ENCODE data around the gene FSIP1. TPM values are rescaled to one million over a fixed set of nuclear protein-coding genes. Genes with fewer than 3 reads are reported as not detected.

FSIP1 gene
- total RNA-seq, 4 donors from 2014 or later: 0.38 to 0.91 (median 0.57) TPM; not detected in 1

DNA sequence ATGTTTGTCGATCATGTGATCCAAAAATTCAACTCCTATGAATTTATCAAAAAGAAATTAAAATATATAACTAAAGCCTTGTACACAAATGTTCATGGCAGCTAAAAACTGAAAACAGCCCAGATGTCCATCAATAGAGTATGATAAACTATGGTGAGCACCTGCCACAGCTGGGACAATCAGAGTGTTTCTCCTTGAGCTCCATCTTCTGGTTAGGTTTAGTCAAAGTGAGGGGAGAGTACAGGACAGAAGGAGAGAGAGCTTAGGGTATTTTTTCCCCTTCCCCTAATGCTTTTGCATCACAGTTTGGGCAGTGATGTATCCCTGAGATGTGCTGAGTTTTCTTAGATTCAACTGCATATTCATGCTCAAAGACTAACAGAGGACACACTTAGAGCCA is 65.5 kb downstream of the FSIP1 start:
- 89 to 95% methylated on average over 1 of the region's 1 CpG for WGBS, 2 donors
- no peak overlapping the region for H3K4me3 ChIP-seq
- no peaks in the 10 kb centered on the region for H3K9me3 ChIP-seq
- no peaks in the 10 kb centered on the region for H3K27me3 ChIP-seq
- TF ChIP-seq POLR2A (IDR thresholded peaks at IDR 0.05): no peak
- TF ChIP-seq, protein P1, sequence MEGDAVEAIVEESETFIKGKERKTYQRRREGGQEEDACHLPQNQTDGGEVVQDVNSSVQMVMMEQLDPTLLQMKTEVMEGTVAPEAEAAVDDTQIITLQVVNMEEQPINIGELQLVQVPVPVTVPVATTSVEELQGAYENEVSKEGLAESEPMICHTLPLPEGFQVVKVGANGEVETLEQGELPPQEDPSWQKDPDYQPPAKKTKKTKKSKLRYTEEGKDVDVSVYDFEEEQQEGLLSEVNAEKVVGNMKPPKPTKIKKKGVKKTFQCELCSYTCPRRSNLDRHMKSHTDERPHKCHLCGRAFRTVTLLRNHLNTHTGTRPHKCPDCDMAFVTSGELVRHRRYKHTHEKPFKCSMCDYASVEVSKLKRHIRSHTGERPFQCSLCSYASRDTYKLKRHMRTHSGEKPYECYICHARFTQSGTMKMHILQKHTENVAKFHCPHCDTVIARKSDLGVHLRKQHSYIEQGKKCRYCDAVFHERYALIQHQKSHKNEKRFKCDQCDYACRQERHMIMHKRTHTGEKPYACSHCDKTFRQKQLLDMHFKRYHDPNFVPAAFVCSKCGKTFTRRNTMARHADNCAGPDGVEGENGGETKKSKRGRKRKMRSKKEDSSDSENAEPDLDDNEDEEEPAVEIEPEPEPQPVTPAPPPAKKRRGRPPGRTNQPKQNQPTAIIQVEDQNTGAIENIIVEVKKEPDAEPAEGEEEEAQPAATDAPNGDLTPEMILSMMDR (IDR thresholded peaks at IDR 0.05): no peak
- H3K36me3 ChIP-seq: no peaks in the 10 kb centered on the region
- no peaks in the 10 kb centered on the region for H3K4me1 ChIP-seq
- intact Hi-C loops (cut with DNase I): no loop called here
- no peak overlapping the region for H3K27ac ChIP-seq
- no peak for DNase-seq

- no peak for DNase-seq
- TF ChIP-seq POLR2A (IDR thresholded peaks at IDR 0.05): no peak
- TF ChIP-seq, protein P1 (IDR thresholded peaks at IDR 0.05): no peak
- Histone ChIP-seq H3K4me3 (no peak overlapping the region), H3K27me3 (no peaks in the 10 kb centered on the region), H3K4me1 (no peaks in the 10 kb centered on the region), H3K9me3 (no peaks in the 10 kb centered on the region), H3K36me3 (no peaks in the 10 kb centered on the region), H3K27ac (no peak overlapping the region)
- 74 to 95% methylated on average over 2 of the region's 2 CpGs for WGBS, 2 donors
- intact Hi-C loops (cut with DNase I): no loop called here
Observed at GRCh38 chr15:39714251-39714650, 68.4 kb downstream of the FSIP1 start.

DNA sequence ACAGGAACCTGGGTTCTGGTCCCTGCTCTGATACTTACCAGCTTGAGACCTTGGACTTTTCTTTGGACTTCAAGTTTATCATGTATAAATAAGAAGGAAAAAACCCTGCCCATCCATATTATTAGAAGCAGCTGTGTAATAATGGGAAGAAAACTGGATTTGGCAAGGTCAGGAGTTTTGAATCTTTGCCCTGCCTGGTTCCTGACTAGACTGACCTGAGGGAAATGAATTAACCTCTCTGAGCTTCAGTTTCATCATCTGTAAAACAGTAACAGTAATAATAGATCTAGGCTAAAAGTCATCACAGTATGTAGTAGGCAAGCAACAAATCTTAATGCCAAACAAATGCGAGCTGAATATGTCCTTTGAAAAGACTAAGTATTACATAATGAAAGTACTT is 68.8 kb downstream of the FSIP1 start:
- H3K9me3 ChIP-seq: no peaks in the 10 kb centered on the region
- no peak for DNase-seq

GRCh38 chr15:39710681-39711080 is 72.0 kb downstream of the FSIP1 start:
- Histone ChIP-seq H3K36me3 (no peaks in the 10 kb centered on the region), H3K4me1 (no peaks in the 10 kb centered on the region), H3K4me3 (no peak overlapping the region), H3K27ac (no peak overlapping the region), H3K27me3 (no peaks in the 10 kb centered on the region), H3K9me3 (no peaks in the 10 kb centered on the region)
- intact Hi-C loops (cut with DNase I): no loop called here
- DNase-seq: no peak
- TF ChIP-seq, protein P1 (IDR thresholded peaks at IDR 0.05): no peak
- no peak for TF ChIP-seq POLR2A (IDR thresholded peaks at IDR 0.05)
- WGBS, 2 donors: 19 to 20% methylated on average over 2 of the region's 2 CpGs

More for the DNA sequence above, 68.8 kb downstream of the FSIP1 start:
- Histone ChIP-seq H3K36me3 (no peaks in the 10 kb centered on the region), H3K27ac (no peak overlapping the region), H3K27me3 (no peaks in the 10 kb centered on the region), H3K4me1 (no peaks in the 10 kb centered on the region), H3K4me3 (no peak overlapping the region)
- intact Hi-C loops (cut with DNase I): no loop called here
- 67 to 68% methylated on average over 1 of the region's 1 CpG for WGBS, 2 donors
- TF ChIP-seq POLR2A (IDR thresholded peaks at IDR 0.05): no peak
- TF ChIP-seq, protein P1 (IDR thresholded peaks at IDR 0.05): no peak

- no peaks in the 10 kb centered on the region for H3K36me3 ChIP-seq
- no peak overlapping the region for H3K27ac ChIP-seq
- WGBS, 2 donors: 84 to 94% methylated on average over 3 to 4 of the region's 4 CpGs
- H3K4me1 ChIP-seq: no peaks in the 10 kb centered on the region
- TF ChIP-seq, protein P1 (IDR thresholded peaks at IDR 0.05): no peak
- no peak for TF ChIP-seq POLR2A (IDR thresholded peaks at IDR 0.05)
- no peak for DNase-seq
- no peaks in the 10 kb centered on the region for H3K27me3 ChIP-seq
- no peaks in the 10 kb centered on the region for H3K9me3 ChIP-seq
- H3K4me3 ChIP-seq: no peak overlapping the region
- intact Hi-C loops (cut with DNase I): no loop called here
Observed at GRCh38 chr15:39709941-39710340, 72.7 kb downstream of the FSIP1 start.
